Left renal pelvis (tissue), 4 donors: ENCODE measurements around the gene CCDC71. TPM values are rescaled to one million over a fixed set of nuclear protein-coding genes. Genes with fewer than 3 reads are reported as not detected.
A peak's percentile ranks its signal among the peaks of the same experiment; 100 is the strongest.

Source experiments
- DNase-seq, 4 donors: peaks; one replicate each; pipeline ENCODE4 v3.0.0-alpha.2; 2013; ENCODE audit warnings: low read depth in 4 of 4, low spot score in 3 of 4
- polyA plus RNA-seq, 4 donors: library from polyadenylated mRNA; unstranded; fragments of 120-200 nt; gene quantifications; one replicate each; pipeline ENCODE4 v1.2.1, GENCODE V29; 2013; ENCODE audit not compliant: insufficient read length in 4 of 4

The CCDC71 gene
- 10 to 100 TPM; 22.0 to 24.8 (median 24.2) TPM for polyA plus RNA-seq

DNA sequence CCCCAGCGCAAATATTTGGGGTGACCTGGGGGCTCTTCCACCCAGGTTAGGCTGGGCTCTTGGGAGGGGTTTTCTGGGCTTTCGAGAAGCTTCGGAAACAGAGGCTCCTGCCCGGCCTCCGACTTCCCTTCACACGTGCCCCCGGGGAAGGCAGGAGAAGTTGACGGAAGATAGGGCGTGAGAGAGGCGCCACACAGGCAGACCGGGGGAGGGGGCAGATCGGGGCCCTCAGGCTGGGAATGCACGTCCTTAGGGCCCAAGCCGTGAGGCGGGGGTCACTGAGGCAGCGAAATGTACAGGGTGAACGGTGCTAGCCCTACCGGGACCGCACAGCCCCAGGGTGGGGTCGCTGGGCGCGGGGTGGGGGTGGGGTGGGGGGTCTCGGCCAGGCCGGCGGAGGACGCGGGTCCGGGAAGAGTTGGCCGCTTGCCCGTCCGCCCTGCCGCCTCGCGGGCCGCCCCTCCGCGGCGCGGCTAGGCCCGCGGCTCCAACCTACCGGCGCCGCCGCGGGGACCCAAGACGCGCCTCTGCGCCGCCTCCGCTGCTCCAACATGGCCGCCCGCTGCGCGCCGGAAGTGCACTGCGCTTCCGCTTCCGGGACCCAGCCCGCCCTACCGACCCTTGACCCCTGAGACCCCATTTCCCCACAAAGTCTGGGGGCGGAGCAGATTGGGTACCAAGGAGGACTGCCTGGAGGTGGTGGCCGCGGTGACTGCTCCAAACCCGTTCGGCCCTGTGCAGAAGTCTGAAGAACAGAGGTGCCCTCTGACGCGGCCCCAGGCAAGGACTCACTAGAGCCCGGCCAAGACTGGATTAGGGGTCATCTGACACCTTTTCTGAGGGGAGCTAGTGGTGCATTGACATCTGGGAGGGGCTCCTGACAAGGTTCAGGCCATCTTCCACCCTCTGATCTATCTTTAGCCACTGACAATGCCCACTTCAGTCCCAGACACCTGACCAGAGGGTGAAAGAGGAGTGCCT lies at the start of gene CCDC71:
CCDC71 (minus strand) TSS at position 561 of the 981 bp plus-strand sequence. CDS start 2,123 bp downstream, outside the sequence.
- peak in 3 of 4 donors; percentile 44 to 61 (median 59) for DNase-seq

DNA sequence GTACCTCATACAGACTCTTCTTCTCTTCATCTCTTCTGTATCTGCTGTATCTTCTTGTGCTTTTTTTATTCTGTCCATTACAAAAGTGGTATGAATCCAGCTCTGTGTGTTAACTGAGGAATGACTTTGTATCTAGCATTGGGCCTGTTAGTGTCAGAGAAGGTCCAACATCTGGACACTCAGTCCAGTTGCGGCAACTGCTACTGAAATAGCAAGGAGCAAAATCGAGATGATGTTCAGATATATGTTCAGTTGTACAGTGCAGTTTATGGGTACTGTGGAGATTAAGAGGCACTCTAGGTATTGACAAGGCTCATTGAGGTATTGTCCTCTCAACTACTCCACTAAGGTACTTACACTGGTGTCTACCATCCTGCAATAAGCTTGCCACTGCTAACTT lies 47.9 kb upstream of the CCDC71 start:
- DNase-seq, result no peak

DNA sequence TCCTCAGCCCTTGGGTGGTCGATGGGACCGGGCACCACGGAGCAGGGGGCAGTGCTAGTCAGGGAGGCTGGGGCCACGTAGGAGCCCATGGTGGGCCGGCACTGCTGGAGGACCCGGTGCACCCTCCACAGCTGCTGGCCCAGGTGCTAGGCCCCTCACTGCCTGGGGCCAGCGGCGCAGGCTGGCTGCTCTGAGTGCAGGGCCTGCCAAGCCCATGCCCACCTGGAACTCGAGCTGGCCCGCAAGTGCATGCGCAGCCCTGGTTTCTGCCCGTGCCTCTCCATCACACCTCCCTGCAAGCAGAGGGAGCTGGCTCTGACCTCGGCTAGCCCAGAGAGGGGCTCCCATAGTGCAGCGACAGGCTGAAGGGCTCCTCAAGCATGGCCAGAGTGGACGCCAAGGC lies 47.4 kb upstream of the CCDC71 start:
- DNase-seq, result no peak

DNA sequence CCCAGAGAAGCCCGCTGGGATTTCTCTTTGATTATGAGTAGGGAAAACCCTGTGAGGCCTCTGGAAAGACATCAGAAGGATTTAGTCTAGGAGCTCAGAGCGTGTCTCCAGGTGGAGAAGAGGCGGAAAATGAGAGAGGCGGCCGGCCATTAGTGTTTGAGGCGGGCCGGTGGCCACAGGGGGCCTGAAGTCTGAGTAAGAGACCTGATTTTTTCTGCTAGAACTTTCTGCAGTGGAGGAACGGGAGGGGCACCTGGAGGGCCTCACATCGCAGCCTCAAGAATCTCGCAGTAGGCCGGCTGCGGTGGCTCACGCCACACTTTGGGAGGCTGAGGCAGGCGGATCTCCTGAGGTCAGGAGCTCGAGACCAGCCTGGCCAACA lies 33.8 kb upstream of the CCDC71 start:
- DNase-seq, result no peak

DNA sequence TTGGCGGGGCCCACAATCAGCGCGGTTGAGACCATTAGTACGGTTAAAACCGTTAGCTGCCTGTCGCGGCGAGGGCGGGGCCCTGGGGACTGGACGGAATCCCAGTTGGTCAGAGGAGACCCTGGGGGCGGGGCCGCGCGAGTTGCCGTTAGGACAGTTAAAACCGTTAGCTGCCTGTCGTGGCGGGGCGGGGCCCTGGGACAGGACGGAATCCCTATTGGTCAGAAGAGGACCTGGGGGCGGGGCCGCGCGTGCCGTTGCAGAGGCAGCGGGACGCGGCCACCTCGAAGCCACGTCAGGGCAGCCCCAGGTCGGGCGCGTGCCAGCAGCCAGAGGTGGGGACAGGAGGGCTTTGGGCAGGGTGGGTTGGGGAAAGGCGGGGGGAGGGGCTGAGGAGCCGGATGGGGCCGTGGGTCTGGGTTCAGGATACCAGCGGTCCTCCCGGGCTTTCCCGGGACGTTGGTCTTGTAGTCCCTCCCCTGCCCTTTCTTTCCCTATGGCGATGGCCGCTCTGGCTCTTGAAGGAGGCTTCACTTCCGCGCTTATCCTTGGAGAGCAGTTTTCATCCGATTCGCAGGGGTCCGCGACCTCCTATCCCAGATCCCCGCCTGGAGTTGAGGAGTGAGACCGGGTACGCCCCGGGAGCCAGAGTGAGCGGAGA lies 33.2 kb upstream of the CCDC71 start:
- DNase-seq, result peak; percentile 42 to 66 (median 56)

DNA sequence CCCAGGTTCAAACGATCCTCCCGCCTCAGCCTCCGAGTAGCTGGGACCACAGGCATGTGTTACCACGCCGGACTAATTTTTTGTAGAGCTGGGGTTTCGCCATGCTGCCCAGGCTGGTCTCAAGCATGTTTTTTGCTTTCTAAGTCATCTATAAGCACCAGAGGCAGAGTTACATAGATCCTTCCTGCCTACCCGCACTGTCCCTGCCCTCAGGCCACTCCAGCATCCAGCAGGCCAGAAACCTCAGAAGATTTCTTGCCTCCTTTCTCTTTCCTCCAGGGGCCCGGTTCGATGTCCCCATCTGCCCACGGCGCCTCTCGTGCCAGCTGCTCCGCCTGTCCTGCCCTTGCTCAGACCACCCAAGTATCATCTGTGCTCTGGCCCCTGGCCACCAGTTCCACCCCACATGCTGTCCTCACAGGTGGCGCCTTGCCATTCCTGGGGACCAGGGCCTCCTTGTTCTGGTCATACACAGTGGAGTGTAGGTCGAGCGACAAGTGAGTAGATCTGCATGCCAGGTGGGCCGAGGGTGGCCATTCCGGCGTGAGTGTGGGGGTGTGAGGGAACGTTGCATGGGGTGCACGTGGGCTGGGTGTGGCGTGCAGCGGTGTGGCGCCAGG lies 32.6 kb upstream of the CCDC71 start:
- no peak for DNase-seq

DNA sequence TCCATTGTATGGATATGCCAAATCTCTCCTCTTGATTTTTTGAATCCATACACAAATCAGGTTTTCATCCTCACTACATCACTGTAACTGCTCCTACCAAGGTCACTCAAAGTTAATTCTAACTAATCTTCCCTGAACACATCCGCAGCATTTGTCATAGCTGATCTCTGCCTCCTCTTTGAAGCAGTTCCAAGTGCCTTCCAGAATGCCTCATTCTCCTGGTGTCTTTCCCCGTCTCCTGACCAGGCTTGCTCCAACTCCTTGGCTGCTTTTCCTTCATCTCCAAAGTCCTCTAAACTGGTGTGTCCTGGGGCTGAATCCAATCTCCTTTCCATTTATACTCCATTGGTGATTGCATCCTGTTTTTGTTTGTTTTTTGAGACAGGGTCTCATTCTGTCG lies 32.0 kb upstream of the CCDC71 start:
- no peak for DNase-seq

DNA sequence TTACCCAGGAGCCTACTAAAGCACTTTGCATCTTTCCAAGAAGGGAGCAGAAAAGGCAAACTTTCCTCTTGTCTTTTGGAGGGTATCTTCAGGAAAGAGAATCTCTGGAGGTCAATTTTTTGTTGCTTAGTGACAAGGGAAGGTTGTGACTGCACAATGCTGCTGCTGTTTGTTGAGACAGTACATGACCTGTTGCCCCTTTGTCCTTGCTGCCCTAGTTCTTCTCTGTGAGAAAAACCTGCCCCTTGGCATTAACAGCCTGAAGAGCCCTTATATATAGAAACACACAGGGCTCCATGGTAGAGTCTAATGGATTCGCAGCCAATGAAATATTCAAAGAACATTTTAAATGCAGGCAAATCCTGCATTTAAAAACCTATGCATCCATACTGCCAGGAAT lies 25.6 kb upstream of the CCDC71 start:
- DNase-seq, result no peak

DNA sequence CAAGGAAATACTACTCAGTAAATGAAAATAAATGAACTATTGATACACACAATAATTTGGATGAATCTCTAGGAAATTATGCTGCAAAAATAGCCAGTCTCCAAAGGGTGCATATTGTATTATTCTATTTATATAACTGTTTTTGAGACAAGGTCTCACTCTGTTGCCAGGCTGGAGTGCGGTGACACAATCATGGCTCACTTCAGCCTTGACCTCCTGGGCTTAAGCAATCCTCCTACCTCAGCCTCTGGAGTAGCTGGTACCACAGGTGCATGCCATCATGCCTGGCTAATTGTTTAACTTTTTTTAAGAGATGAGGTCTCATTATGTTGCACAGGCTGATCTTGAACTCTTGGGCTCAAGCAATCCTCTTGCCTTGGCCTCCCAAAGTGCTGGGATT lies 17.7 kb upstream of the CCDC71 start:
- no peak for DNase-seq

DNA sequence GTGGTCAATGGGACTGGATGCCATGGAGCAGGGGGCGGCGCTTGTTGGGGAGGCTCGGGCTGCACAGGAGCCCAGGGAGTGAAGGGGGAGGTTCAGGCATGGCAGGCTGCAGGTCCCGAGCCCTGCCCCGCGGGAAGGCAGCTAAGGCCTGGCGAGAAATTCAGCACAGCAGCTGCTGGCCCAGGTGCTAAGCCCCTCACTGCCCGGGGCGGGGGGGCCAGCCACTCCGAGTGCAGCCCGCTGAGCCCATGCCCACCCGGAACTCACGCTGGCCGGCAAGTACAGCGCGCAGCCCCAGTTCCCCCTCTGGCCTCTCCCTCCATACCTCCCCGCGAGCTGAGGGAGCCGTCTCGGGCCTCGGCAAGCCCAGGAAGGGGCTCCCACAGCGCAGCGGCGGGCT lies 16.6 kb upstream of the CCDC71 start:
- no peak for DNase-seq

DNA sequence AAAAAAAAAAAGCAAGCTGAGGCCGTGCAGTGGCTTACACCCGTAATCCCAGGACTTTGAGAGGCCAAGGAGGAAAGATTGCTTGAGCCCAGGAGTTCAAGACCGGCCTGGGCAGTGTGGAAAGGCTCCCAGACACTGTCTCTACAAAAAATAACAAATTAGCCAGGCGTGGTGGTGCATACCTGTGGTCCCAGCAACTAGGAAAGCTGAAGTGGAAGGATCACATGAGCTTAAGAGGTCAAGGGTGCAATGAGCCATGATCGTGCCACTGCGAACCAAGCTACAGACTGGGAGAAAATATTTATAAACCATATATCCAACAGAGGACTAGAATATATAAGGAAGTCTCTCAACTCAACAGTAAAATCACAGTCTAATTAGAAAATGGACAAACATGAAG lies 15.2 kb upstream of the CCDC71 start:
- DNase-seq, result no peak

DNA sequence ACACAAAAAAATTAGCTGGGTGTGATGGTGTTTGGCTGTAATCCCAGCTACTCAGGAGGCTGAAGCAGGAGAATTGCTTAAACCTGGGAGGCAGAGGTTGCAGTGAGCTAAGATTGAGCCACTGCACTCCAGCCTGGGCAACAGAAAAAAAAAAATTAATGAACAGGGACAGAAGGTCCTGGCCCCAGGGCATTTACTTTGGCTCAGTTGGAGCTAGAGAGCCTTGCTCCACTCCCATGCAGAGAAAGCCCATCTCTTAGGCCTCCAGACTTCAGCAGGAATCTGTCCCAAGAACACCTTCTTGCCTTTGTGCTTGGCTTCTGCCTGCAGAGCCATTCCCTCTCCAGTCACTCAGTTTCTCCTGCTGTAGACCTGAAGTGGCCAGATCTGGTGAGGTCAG lies 14.0 kb upstream of the CCDC71 start:
- no peak for DNase-seq

DNA sequence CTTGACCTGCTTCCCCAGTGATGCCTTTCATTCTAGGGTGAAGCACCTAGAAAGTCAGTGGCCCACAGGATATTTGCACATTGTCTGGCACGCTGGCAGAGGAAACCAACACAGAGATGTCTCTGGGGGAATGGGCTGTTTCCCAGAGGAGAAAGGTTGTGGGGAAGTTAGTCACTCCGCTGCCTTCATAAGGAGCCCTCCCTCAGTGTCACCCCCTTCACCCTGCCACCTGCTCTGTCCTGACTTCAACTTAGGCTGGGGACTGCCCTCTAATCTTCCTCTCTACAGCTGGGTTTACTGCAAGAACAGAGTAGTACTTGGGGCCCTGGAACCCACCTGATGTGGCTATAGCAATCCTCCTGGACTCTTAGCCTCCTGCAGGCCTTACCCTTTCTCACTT lies 10.9 kb upstream of the CCDC71 start:
- DNase-seq, result no peak

DNA sequence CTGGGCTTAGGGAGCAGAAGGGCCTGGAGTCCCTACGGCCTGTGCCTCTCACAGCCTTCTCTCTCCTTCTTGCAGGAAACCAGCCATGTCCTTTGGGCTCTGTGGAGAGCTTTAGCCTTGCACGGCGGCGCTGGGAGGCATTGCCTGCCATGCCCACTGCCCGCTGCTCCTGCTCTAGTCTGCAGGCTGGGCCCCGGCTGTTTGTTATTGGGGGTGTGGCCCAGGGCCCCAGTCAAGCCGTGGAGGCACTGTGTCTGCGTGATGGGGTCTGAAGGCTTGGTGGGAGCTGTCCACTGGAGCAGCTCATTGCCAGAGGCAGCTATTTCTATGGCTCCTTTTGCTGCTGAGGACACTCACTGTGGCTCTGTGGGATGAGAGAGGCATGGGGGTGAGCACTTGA lies 9.4 kb upstream of the CCDC71 start:
- no peak for DNase-seq

DNA sequence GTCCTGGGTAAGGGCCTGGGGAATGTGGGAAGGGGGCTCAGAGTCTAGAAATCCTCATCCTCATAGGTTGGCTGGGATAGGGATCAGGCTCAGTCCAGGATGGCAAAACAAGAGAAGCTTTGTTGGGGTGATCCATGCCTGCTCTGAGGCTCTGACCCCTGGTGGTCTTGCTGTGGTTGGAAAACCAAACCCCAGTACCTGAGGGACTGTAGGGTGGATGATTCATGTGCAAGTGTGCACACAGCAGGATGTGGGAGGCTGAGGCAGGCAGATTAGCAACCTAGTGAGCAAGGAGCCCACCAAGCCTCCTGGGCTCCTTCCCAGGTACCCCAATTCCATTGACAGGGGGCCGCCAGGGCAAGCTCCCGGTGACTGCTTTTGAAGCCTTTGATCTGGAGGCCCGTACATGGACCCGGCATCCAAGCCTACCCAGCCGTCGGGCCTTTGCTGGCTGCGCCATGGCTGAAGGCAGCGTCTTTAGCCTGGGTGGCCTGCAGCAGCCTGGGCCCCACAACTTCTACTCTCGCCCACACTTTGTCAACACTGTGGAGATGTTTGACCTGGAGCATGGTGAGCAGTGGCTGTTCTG lies 8.4 kb upstream of the CCDC71 start:
- DNase-seq, result no peak

DNA sequence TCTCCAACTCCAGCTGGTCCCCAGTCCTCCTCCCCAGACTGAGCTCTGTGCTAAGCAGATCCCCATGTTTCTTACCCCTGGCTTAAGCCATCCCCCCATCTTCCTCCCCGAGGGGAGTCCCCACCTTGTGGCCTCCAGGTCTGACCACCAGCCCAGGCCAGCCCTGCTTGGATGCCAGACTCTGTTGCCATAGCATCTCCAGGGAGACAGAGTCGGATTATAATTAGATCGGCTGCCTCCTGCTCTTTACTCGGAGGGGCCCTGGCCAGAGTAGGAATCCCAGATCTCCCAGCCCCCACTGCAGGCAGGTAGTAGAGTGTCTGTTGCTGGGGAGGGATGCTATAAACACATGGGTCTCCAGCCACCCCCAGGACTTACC lies 7.7 kb upstream of the CCDC71 start:
- DNase-seq, result no peak

DNA sequence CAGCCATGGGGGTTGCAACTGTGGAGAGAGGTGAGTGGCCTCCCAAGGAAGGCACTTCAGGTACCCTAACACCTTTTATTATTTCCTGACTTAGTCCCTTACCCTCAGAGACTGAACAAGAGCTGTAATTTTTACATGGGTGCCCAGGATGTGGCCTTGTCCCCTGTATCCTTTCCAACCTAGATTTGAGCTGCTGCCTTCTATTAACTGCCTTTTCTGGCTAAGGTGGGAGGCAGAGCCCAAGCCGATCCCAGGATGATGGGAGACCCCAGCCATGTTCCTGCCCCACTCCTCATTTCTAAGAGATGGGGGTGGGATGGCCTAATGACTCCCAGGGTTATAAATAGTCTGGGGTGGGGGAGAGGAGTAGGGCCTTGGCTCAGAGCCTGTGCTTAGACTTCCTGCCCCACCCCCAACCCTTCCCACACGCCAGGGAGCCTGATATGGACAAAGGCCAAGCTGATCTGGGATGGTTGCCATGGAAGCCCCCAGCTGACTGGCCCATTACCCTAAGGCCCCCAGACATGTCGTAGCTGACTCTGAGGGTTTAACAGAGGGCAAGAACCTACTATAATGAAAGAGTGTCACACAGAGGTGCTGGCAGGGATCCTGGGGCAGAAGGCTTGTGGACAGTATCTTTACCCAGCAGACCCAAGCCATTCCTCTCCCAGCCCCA lies 7.1 kb upstream of the CCDC71 start:
- peak; percentile 67 to 72 (median 68) for DNase-seq

DNA sequence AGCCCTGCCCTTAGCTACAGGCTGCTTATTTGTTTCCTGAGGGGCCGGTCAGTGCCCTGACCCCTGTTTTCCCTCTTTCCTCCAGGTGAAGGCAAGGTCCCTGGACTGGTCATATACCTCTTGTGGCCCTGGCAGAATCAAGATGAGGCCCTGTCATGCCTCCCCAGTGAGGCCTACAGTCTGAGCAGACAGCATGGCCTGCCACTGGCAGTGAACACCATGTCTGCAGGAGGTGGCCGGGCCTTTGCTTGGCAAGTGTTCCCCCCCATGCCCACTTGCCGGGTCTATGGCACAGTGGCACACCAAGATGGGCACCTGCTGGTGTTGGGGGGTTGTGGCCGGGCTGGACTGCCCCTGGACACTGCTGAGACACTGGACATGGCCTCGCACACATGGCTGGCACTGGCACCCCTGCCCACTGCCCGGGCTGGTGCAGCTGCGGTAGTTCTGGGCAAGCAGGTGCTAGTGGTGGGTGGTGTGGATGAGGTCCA lies 6.5 kb upstream of the CCDC71 start:
- DNase-seq, result no peak

DNA sequence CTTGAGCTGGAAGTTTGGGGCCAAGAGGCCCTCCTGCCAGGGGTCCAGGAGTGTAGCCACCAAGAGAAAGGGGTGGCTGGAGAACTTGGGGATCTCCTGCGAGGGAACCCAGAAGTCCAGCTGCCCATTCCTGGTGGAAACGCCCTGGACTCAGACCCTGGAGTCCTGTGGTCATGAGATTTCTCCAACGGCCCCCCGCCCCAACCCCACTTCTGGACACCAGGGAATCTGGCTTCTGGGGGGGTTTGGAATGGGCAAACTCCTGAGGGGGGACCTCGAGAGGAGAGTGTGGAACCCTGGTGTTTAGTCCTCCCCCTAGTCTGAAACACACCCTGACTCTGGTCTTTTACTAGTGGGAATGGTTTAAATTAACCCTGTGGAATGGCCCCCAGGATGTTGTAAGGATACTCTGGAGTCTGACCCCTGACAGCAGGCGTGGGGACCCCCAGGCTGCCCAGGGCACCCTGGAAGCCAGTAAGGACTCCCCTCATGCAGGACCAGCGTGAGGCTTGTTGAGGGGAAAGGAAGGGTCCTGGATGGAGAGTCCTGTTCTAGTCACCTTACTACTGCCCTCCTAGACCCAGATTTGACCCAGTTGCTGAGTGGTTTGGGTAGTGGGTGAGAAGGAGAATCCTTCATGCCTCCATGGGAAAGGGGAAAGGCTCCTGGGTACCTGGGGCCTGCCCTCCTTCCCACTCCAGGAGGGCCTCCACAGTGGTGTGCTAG lies 5.8 kb upstream of the CCDC71 start:
- DNase-seq, result no peak
